Measurements from ENCODE around the gene PTPN6.

The PTPN6 gene

GRCh38 chr12:6959805-6960592 lies 8.8 kb downstream of the PTPN6 start:
- H3K4me2 ChIP-seq (ENCODE audit: low read depth, low read length): peak overlapping the region; percentile 94
- H2AFZ ChIP-seq (ENCODE audit: low read length): no peak overlapping the region
- peaks cover 58% of the 10 kb centered on the region for H3K79me2 ChIP-seq (ENCODE audit: low read length)
- H3K4me1 ChIP-seq (ENCODE audit: low read length): peaks cover 77% of the 10 kb centered on the region
- peaks cover 50% of the 10 kb centered on the region for H3F3A ChIP-seq (ENCODE audit: insufficient read depth, low read length)
- no peak for TF ChIP-seq EZH2phosphoT487 (IDR thresholded peaks at IDR 0.05; ENCODE audit: low read length)
- TF ChIP-seq EZH2 (optimal IDR thresholded peaks at IDR 0.05; ENCODE audit: low read depth, low read length): no peak
- no peak for TF ChIP-seq CTCF (IDR thresholded peaks at IDR 0.05; ENCODE audit: low read length)
- H3K27ac ChIP-seq (ENCODE audit: low read length): peak overlapping the region; percentile 94
- no peaks in the 10 kb centered on the region; the same call in 1 of the 2 replicates for H3K36me3 ChIP-seq (replicated peaks; ENCODE audit: insufficient read depth, low read length)
- no peaks in the 10 kb centered on the region for H3K9me2 ChIP-seq (replicated peaks; ENCODE audit: insufficient read depth, low read length)
- H3K4me3 ChIP-seq (ENCODE audit: low read length): peak overlapping the region; percentile 56
- DNase-seq: no peak
- H3K9me3 ChIP-seq (replicated peaks; ENCODE audit: insufficient read depth, low read length): no peaks in the 10 kb centered on the region
- H3K9ac ChIP-seq (ENCODE audit: low read length): peak overlapping the region; percentile 78
- no peaks in the 10 kb centered on the region for H4K20me1 ChIP-seq (ENCODE audit: insufficient read depth, low read length)
- no peaks in the 10 kb centered on the region for H3K27me3 ChIP-seq (replicated peaks; ENCODE audit: insufficient read depth, low read length)

GRCh38 chr12:6960593-6961277 lies 9.6 kb downstream of the PTPN6 start:
- H3K4me3 ChIP-seq (ENCODE audit: low read length): peak overlapping the region; percentile 56

GRCh38 chr12:6961278-6961694 lies 10.1 kb downstream of the PTPN6 start:
- peaks cover 71% of the 10 kb centered on the region for H3K4me1 ChIP-seq (ENCODE audit: low read length)
- H3K27me3 ChIP-seq (replicated peaks; ENCODE audit: insufficient read depth, low read length): no peaks in the 10 kb centered on the region
- H3K27ac ChIP-seq (ENCODE audit: low read length): peak overlapping the region; percentile 94
- no peak for TF ChIP-seq EZH2phosphoT487 (IDR thresholded peaks at IDR 0.05; ENCODE audit: low read length)
- TF ChIP-seq EZH2 (optimal IDR thresholded peaks at IDR 0.05; ENCODE audit: low read depth, low read length): no peak
- TF ChIP-seq CTCF (IDR thresholded peaks at IDR 0.05; ENCODE audit: low read length): no peak
- no peak overlapping the region for H2AFZ ChIP-seq (ENCODE audit: low read length)
- DNase-seq: peak; percentile 6
- H3F3A ChIP-seq (ENCODE audit: insufficient read depth, low read length): peaks cover 63% of the 10 kb centered on the region
- H3K4me2 ChIP-seq (ENCODE audit: low read depth, low read length): peak overlapping the region; percentile 94; the same call in 1 of the 2 replicates
- no peaks in the 10 kb centered on the region for H3K9me2 ChIP-seq (replicated peaks; ENCODE audit: insufficient read depth, low read length)
- H4K20me1 ChIP-seq (ENCODE audit: insufficient read depth, low read length): no peaks in the 10 kb centered on the region
- no peaks in the 10 kb centered on the region; the same call in 1 of the 2 replicates for H3K36me3 ChIP-seq (replicated peaks; ENCODE audit: insufficient read depth, low read length)
- H3K4me3 ChIP-seq (ENCODE audit: low read length): peak overlapping the region; percentile 56; the same call in 1 of the 2 replicates
- peak overlapping the region; percentile 78 for H3K9ac ChIP-seq (ENCODE audit: low read length)
- H3K9me3 ChIP-seq (replicated peaks; ENCODE audit: insufficient read depth, low read length): no peaks in the 10 kb centered on the region
- peaks cover 46% of the 10 kb centered on the region for H3K79me2 ChIP-seq (ENCODE audit: low read length)

More at GRCh38 chr12:6960593-6961277, 9.6 kb downstream of the PTPN6 start:
- H2AFZ ChIP-seq (ENCODE audit: low read length): no peak overlapping the region
- no peaks in the 10 kb centered on the region for H3K9me3 ChIP-seq (replicated peaks; ENCODE audit: insufficient read depth, low read length)
- H3K4me2 ChIP-seq (ENCODE audit: low read depth, low read length): peak overlapping the region; percentile 94
- H3K27me3 ChIP-seq (replicated peaks; ENCODE audit: insufficient read depth, low read length): no peaks in the 10 kb centered on the region
- H3K36me3 ChIP-seq (replicated peaks; ENCODE audit: insufficient read depth, low read length): no peaks in the 10 kb centered on the region; the same call in 1 of the 2 replicates
- DNase-seq: peak; percentile 78
- H3K4me1 ChIP-seq (ENCODE audit: low read length): peaks cover 76% of the 10 kb centered on the region
- peak overlapping the region; percentile 94 for H3K27ac ChIP-seq (ENCODE audit: low read length)
- H3K79me2 ChIP-seq (ENCODE audit: low read length): peaks cover 50% of the 10 kb centered on the region
- peak overlapping the region; percentile 78 for H3K9ac ChIP-seq (ENCODE audit: low read length)
- H4K20me1 ChIP-seq (ENCODE audit: insufficient read depth, low read length): no peaks in the 10 kb centered on the region
- H3K9me2 ChIP-seq (replicated peaks; ENCODE audit: insufficient read depth, low read length): no peaks in the 10 kb centered on the region
- peaks cover 58% of the 10 kb centered on the region for H3F3A ChIP-seq (ENCODE audit: insufficient read depth, low read length)
- TF ChIP-seq EZH2 (optimal IDR thresholded peaks at IDR 0.05; ENCODE audit: low read depth, low read length): no peak
- TF ChIP-seq CTCF (IDR thresholded peaks at IDR 0.05; ENCODE audit: low read length): peak; percentile 58
